MM.1S (cell line): ENCODE measurements around the gene SLAMF7.
A peak's percentile ranks its signal among the peaks of the same experiment; 100 is the strongest.
"Not testable (repeated sequence)": the region's sequence is repeated elsewhere in the genome, so short reads cannot be mapped to it uniquely, and the experiment has no call there.

ENCODE experiments used
- DNase-seq: peaks from one replicate; pipeline ENCODE4 v3.0.0-alpha.2; 2015
- H2AFZ ChIP-seq: fragments of 300-600 bp; sonication (generic); 2 replicates; pipeline ENCODE4 v1.6.0; 2016; ENCODE audit warnings: antibody characterized with exemption, low read length
- H3F3A ChIP-seq: fragments of 300-600 bp; sonication (generic); 2 replicates; pipeline ENCODE4 v1.6.1; 2016; ENCODE audit warnings: mild to moderate bottlenecking, antibody characterized with exemption, low read length, moderate library complexity, mixed read lengths; ENCODE audit not compliant: insufficient read depth
- H3K27ac ChIP-seq: fragments of 300-600 bp; sonication (generic); 2 replicates; pipeline ENCODE4 v1.5.1; 2016; ENCODE audit warnings: mild to moderate bottlenecking, low read length
- H3K27me3 ChIP-seq: fragments of 300-600 bp; sonication (generic); replicated peaks from 2 replicates; pipeline ENCODE4 v1.6.0; 2016; ENCODE audit warnings: low read length; ENCODE audit not compliant: insufficient read depth
- H3K36me3 ChIP-seq: fragments of 300-600 bp; sonication (generic); replicated peaks from 2 replicates; pipeline ENCODE4 v1.6.1; 2016; ENCODE audit warnings: mild to moderate bottlenecking, low read length, mixed read lengths; ENCODE audit not compliant: insufficient read depth
- H3K4me1 ChIP-seq: fragments of 300-600 bp; sonication (generic); 2 replicates; pipeline ENCODE4 v1.6.1; 2016; ENCODE audit warnings: low read length, mixed read lengths
- H3K4me2 ChIP-seq: fragments of 300-600 bp; sonication (generic); 2 replicates; pipeline ENCODE4 v1.6.0; 2016; ENCODE audit warnings: low read depth, low read length
- H3K4me3 ChIP-seq: fragments of 300-600 bp; sonication (generic); 2 replicates; pipeline ENCODE4 v1.5.1; 2016; ENCODE audit warnings: low read length, mixed read lengths
- H3K79me2 ChIP-seq: fragments of 300-600 bp; sonication (generic); 2 replicates; pipeline ENCODE4 v1.6.1; 2016; ENCODE audit warnings: mixed run types, low read length, mixed read lengths
- H3K9ac ChIP-seq: fragments of 300-600 bp; sonication (generic); 2 replicates; pipeline ENCODE4 v1.6.1; 2016; ENCODE audit warnings: low read length, mixed read lengths
- H3K9me2 ChIP-seq: fragments of 300-600 bp; sonication (generic); replicated peaks from 2 replicates; pipeline ENCODE4 v1.6.1; 2016; ENCODE audit warnings: mild to moderate bottlenecking, low read length, mixed read lengths; ENCODE audit not compliant: insufficient read depth
- H3K9me3 ChIP-seq: fragments of 300-600 bp; sonication (generic); replicated peaks from 2 replicates; pipeline ENCODE4 v1.6.1; 2016; ENCODE audit warnings: mild to moderate bottlenecking, low read length, mixed read lengths; ENCODE audit not compliant: insufficient read depth
- H4K20me1 ChIP-seq: fragments of 300-600 bp; sonication (generic); 2 replicates; pipeline ENCODE4 v1.6.1; 2016; ENCODE audit warnings: mild to moderate bottlenecking, low read length, moderate library complexity, mixed read lengths; ENCODE audit not compliant: insufficient read depth
- CTCF ChIP-seq: fragments of 300-600 bp; sonication (generic); IDR thresholded peaks from 2 replicates; pipeline ENCODE4 v1.5.1; 2016; ENCODE audit warnings: antibody characterized with exemption, low read length, mixed read lengths
- EZH2 ChIP-seq: fragments of 300-600 bp; sonication (generic); optimal IDR thresholded peaks from 2 replicates; pipeline ENCODE3; 2017; ENCODE audit warnings: low read depth, mild to moderate bottlenecking, antibody characterized with exemption, low read length, mixed read lengths
- EZH2phosphoT487 ChIP-seq: fragments of 300-600 bp; sonication (generic); IDR thresholded peaks from 2 replicates; pipeline ENCODE4 v1.6.1; 2018; ENCODE audit warnings: antibody characterized with exemption, low read length

The SLAMF7 gene

DNA sequence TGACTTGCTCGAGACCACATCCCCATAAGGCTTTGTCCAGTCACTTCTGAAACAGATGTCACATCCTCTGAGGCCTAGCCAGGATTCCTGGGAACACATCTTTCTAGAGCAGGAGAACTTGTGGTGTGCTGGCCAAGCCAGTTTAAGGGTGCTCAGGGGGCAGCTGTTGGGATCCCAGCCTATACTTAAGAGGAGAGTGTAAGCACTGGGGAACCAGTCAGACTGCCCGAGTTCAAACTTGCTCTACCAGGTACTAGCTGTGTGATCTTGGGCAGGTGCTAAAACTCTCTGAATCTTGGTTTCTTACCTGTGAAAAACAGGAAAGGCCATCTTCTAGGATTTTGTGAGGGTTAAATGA, 41.3 kb downstream of the SLAMF7 start:
- no peaks in the 10 kb centered on the region for H3K79me2 ChIP-seq
- H3F3A ChIP-seq: peaks cover 16% of the 10 kb centered on the region
- H3K27me3 ChIP-seq: no peaks in the 10 kb centered on the region
- peaks cover 28% of the 10 kb centered on the region for H3K4me1 ChIP-seq
- H3K9me3 ChIP-seq: no peaks in the 10 kb centered on the region
- no peak overlapping the region for H3K27ac ChIP-seq
- no peak overlapping the region for H3K4me2 ChIP-seq
- DNase-seq: no peak
- H3K36me3 ChIP-seq: no peaks in the 10 kb centered on the region
- H3K4me3 ChIP-seq: no peak overlapping the region
- H2AFZ ChIP-seq: no peak overlapping the region
- H4K20me1 ChIP-seq: no peaks in the 10 kb centered on the region
- TF ChIP-seq EZH2phosphoT487 (no peak), EZH2 (no peak), CTCF (no peak)
- no peak overlapping the region for H3K9ac ChIP-seq
- H3K9me2 ChIP-seq: no peaks in the 10 kb centered on the region

GRCh38 chr1:160781186-160781766, 42.2 kb downstream of the SLAMF7 start:
- Histone ChIP-seq H3K27me3 (no peaks in the 10 kb centered on the region), H3K4me2 (peak overlapping the region; percentile 66), H3K4me1 (peaks cover 28% of the 10 kb centered on the region), H4K20me1 (no peaks in the 10 kb centered on the region), H3K9me3 (no peaks in the 10 kb centered on the region), H3K9me2 (no peaks in the 10 kb centered on the region), H3K9ac (peak overlapping the region; percentile 55), H3K36me3 (no peaks in the 10 kb centered on the region), H2AFZ (peak overlapping the region; percentile 41), H3K4me3 (no peak overlapping the region), H3F3A (peaks cover 16% of the 10 kb centered on the region), H3K27ac (peak overlapping the region; percentile 90), H3K79me2 (no peaks in the 10 kb centered on the region)
- DNase-seq: no peak
- TF ChIP-seq CTCF (no peak), EZH2phosphoT487 (no peak), EZH2 (no peak)

GRCh38 chr1:160781914-160782689, 43.1 kb downstream of the SLAMF7 start:
- Histone ChIP-seq H3K4me3 (peak overlapping the region; percentile 16; the same call in 1 of the 2 replicates), H3K79me2 (no peaks in the 10 kb centered on the region), H3F3A (peaks cover 16% of the 10 kb centered on the region), H3K27me3 (no peaks in the 10 kb centered on the region), H3K9me3 (no peaks in the 10 kb centered on the region), H3K4me1 (peaks cover 28% of the 10 kb centered on the region), H3K36me3 (no peaks in the 10 kb centered on the region), H2AFZ (peak overlapping the region; percentile 41), H3K9me2 (no peaks in the 10 kb centered on the region), H3K27ac (peak overlapping the region; percentile 90), H4K20me1 (no peaks in the 10 kb centered on the region), H3K4me2 (peak overlapping the region; percentile 66), H3K9ac (peak overlapping the region; percentile 55)
- TF ChIP-seq EZH2phosphoT487: no peak
- no peak for TF ChIP-seq EZH2
- TF ChIP-seq CTCF: no peak
- peak; percentile 98 for DNase-seq

DNA sequence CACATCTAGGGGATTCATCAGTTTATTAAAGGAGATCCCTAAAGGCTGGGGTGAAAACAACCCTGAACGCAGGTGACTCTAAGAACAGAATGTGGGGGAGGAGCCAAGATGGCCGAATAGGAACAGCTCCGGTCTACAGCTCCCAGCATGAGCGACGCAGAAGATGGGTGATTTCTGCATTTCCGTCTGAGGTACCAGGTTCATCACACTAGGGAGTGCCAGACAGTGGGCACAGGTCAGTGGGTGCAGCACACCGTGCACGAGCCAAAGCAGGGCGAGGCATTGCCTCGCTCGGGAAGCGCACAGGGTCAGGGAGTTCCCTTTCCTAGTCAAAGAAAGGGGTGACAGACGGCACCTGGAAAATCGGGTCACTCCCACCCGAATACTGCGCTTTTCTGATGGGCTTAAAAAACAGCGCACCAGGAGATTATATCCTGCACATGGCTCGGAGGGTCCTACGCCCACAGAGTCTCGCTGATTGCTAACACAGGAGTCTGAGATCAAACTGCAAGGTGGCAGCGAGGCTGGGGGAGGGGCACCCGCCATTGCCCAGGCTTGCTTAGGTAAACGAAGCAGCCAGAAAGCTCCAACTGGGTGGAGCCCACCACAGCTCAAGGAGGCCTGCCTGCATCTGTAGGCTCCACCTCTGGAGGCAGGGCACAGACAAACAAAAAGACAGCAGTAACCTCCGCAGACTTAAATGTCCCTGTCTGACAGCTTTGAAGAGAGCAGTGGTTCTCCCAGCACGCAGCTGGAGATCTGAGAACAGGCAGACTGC, 44.1 kb downstream of the SLAMF7 start:
- H3K4me1 ChIP-seq: peaks cover 28% of the 10 kb centered on the region

More for the DNA sequence above, 44.1 kb downstream of the SLAMF7 start:
- not testable (repeated sequence) for DNase-seq, H3K9ac ChIP-seq, H3K79me2 ChIP-seq, H2AFZ ChIP-seq, H3K27me3 ChIP-seq, H3K4me3 ChIP-seq, H3K4me2 ChIP-seq, H3K9me3 ChIP-seq, H3K9me2 ChIP-seq, H3K36me3 ChIP-seq, H4K20me1 ChIP-seq
- Histone ChIP-seq H3F3A (peaks cover 16% of the 10 kb centered on the region), H3K27ac (peak overlapping the region; percentile 90; the same call in 1 of the 2 replicates)
